ENCODE results near the gene LRRC4C. TPM values are rescaled to one million over a fixed set of nuclear protein-coding genes. Genes with fewer than 3 reads are reported as not detected.

Gene LRRC4C
- total RNA-seq, 1 donor from 2014 or later: 2.2 TPM

GRCh38 chr11:40119661-40120060, 1339.8 kb downstream of the LRRC4C start:
- H3K27me3 ChIP-seq: no peaks in the 10 kb centered on the region
- no peaks in the 10 kb centered on the region for H3K36me3 ChIP-seq
- intact Hi-C loops (cut with DNase I): no loop called here
- TF ChIP-seq CTCF (IDR thresholded peaks at IDR 0.05): no peak
- no peaks in the 10 kb centered on the region for H3K4me1 ChIP-seq
- no peak for ATAC-seq
- H3K9me3 ChIP-seq: no peaks in the 10 kb centered on the region
- H3K4me3 ChIP-seq: no peak overlapping the region
- no peak overlapping the region for H3K27ac ChIP-seq
- no peak for DNase-seq

GRCh38 chr11:40118780-40119179, 1340.7 kb downstream of the LRRC4C start:
- Histone ChIP-seq H3K4me1 (no peaks in the 10 kb centered on the region), H3K9me3 (no peaks in the 10 kb centered on the region), H3K36me3 (no peaks in the 10 kb centered on the region), H3K4me3 (no peak overlapping the region), H3K27me3 (no peaks in the 10 kb centered on the region), H3K27ac (no peak overlapping the region)
- no peak for TF ChIP-seq CTCF (IDR thresholded peaks at IDR 0.05)
- intact Hi-C loops (cut with DNase I): no loop called here
- DNase-seq: no peak
- ATAC-seq: no peak

- no peaks in the 10 kb centered on the region for H3K9me3 ChIP-seq
- no peak for ATAC-seq
- H3K4me1 ChIP-seq: no peaks in the 10 kb centered on the region
- no peaks in the 10 kb centered on the region for H3K36me3 ChIP-seq
- intact Hi-C loops (cut with DNase I): no loop called here
- no peak for DNase-seq
- H3K4me3 ChIP-seq: no peak overlapping the region
- no peak overlapping the region for H3K27ac ChIP-seq
- H3K27me3 ChIP-seq: no peaks in the 10 kb centered on the region
- TF ChIP-seq CTCF (IDR thresholded peaks at IDR 0.05): no peak
Observed at GRCh38 chr11:40118026-40118425, 1341.4 kb downstream of the LRRC4C start.

- ATAC-seq (no peak), DNase-seq (no peak)
- Histone ChIP-seq H3K27ac (no peak overlapping the region), H3K4me1 (no peaks in the 10 kb centered on the region), H3K9me3 (no peaks in the 10 kb centered on the region), H3K27me3 (no peaks in the 10 kb centered on the region), H3K4me3 (no peak overlapping the region), H3K36me3 (no peaks in the 10 kb centered on the region)
- intact Hi-C loops (cut with DNase I): no loop called here
- no peak for TF ChIP-seq CTCF (IDR thresholded peaks at IDR 0.05)
Observed at GRCh38 chr11:40104941-40105550, 1354.4 kb downstream of the LRRC4C start.

- no peaks in the 10 kb centered on the region for H3K9me3 ChIP-seq
- no peaks in the 10 kb centered on the region for H3K36me3 ChIP-seq
- TF ChIP-seq CTCF (IDR thresholded peaks at IDR 0.05): no peak
- intact Hi-C loops (cut with DNase I): no loop called here
- ATAC-seq: no peak
- H3K4me3 ChIP-seq: no peak overlapping the region
- H3K27ac ChIP-seq: no peak overlapping the region
- H3K27me3 ChIP-seq: no peaks in the 10 kb centered on the region
- H3K4me1 ChIP-seq: no peaks in the 10 kb centered on the region
- DNase-seq: no peak
Observed at GRCh38 chr11:40100781-40101180, 1358.7 kb downstream of the LRRC4C start.

- Histone ChIP-seq H3K4me1 (no peaks in the 10 kb centered on the region), H3K27ac (no peak overlapping the region), H3K27me3 (no peaks in the 10 kb centered on the region), H3K36me3 (no peaks in the 10 kb centered on the region), H3K4me3 (no peak overlapping the region), H3K9me3 (no peaks in the 10 kb centered on the region)
- intact Hi-C loops (cut with DNase I): no loop called here
- ATAC-seq (no peak), DNase-seq (no peak)
- no peak for TF ChIP-seq CTCF (IDR thresholded peaks at IDR 0.05)
Observed at GRCh38 chr11:40100162-40100553, 1359.3 kb downstream of the LRRC4C start.

All from upper lobe of right lung (tissue), 1 donor.